IMR-90 (cell line): ENCODE measurements around the gene DYRK1B.
A peak's percentile ranks its signal among the peaks of the same experiment; 100 is the strongest.

Experiments
- POLR2A ChIP-seq: IDR thresholded peaks from 2 replicates; pipeline ENCODE4 v1.6.1; 2012; ENCODE audit warnings: mild to moderate bottlenecking, low read depth, low read length
- RAD21 ChIP-seq: IDR thresholded peaks from 2 replicates; pipeline ENCODE4 v1.6.1; 2012; ENCODE audit warnings: low read length, improper control_type of control experiment
- RCOR1 ChIP-seq: IDR thresholded peaks from 2 replicates; pipeline ENCODE4 v1.6.1; 2012; ENCODE audit warnings: mild to moderate bottlenecking, low read length, improper control_type of control experiment; ENCODE audit not compliant: insufficient replicate concordance
- RFX5 ChIP-seq: IDR thresholded peaks from 2 replicates; pipeline ENCODE4 v1.8.0; 2012; ENCODE audit warnings: low read depth, mild to moderate bottlenecking, low read length, moderate library complexity
- SMC3 ChIP-seq: fragments of 150-350 bp; IDR thresholded peaks from 2 replicates; pipeline ENCODE4 v1.6.1; 2016; ENCODE audit warnings: low read depth, mild to moderate bottlenecking, antibody characterized with exemption, low read length, moderate library complexity
- USF2 ChIP-seq: fragments of 150-350 bp; IDR thresholded peaks from 2 replicates; pipeline ENCODE4 v1.6.1; 2017; ENCODE audit warnings: mild to moderate bottlenecking, antibody characterized with exemption, low read length, low read depth
- TF ChIP-seq, protein P1 (sequence below): conservative IDR thresholded peaks from 2 replicates; pipeline ENCODE4 v1.5.1; 2012; ENCODE audit warnings: mild to moderate bottlenecking, low read depth, low read length, improper control_type of control experiment

DNA sequence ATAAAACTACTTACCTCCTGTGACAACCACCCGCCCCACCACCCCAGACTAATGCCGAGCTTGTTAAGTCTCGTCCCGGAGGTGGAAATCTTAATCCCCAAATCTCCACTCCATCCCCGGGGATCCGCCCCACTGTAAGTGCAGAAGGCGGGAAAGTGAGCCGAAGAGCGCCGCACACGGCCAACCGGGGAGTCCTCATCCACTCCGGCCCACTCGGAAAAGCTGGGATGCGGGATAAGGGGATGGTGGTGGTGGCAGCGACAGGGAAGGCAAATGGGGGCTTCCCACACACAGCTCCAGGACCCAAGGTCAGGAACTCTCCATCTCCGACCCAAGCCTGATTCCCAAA is 11.6 kb upstream of the DYRK1B start:
- TF ChIP-seq, protein P1, sequence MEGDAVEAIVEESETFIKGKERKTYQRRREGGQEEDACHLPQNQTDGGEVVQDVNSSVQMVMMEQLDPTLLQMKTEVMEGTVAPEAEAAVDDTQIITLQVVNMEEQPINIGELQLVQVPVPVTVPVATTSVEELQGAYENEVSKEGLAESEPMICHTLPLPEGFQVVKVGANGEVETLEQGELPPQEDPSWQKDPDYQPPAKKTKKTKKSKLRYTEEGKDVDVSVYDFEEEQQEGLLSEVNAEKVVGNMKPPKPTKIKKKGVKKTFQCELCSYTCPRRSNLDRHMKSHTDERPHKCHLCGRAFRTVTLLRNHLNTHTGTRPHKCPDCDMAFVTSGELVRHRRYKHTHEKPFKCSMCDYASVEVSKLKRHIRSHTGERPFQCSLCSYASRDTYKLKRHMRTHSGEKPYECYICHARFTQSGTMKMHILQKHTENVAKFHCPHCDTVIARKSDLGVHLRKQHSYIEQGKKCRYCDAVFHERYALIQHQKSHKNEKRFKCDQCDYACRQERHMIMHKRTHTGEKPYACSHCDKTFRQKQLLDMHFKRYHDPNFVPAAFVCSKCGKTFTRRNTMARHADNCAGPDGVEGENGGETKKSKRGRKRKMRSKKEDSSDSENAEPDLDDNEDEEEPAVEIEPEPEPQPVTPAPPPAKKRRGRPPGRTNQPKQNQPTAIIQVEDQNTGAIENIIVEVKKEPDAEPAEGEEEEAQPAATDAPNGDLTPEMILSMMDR = 0 out of 2 replicates have a peak, but pooled peaks have one; percentile 20
- TF ChIP-seq RCOR1 (no peak), SMC3 (no peak), POLR2A (no peak), RAD21 (no peak), RFX5 (no peak), USF2 (no peak)
